ENCODE measurements around the gene UCKL1.

DNA sequence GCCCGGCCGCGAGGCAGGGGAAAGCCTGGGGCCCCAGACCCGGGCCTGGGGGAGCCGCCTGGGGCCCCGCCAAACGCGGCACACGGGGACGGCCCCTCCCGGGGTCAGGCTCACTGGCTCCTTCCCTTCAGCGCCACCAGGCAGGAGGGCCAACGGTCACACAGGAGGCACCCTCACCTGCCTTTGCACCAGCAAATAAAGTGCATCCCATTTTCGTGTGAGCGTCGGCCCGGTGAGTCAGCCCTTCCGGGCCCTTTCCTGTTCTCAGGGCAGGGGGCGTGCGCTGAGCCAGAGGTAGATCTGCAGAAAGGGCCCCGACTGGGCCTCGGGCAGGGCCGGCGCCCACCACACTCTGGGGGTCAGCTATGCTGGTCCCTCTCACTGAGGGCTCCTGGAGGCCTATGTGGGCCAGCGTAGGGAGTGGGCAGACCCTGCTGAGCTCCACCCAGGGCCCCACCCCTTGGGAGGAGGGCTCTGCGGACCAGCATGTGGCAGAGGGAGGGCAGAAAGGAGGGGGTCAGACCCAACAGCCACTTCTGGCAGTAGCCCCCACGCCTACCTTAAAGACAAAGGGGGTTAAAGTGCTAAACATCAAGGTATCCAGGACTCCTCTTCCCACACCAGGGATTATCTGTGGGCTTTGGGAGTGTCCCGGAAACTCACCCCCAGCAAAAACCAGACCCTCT, 931 bp upstream of the UCKL1 start:
- TF ChIP-seq, protein P1, sequence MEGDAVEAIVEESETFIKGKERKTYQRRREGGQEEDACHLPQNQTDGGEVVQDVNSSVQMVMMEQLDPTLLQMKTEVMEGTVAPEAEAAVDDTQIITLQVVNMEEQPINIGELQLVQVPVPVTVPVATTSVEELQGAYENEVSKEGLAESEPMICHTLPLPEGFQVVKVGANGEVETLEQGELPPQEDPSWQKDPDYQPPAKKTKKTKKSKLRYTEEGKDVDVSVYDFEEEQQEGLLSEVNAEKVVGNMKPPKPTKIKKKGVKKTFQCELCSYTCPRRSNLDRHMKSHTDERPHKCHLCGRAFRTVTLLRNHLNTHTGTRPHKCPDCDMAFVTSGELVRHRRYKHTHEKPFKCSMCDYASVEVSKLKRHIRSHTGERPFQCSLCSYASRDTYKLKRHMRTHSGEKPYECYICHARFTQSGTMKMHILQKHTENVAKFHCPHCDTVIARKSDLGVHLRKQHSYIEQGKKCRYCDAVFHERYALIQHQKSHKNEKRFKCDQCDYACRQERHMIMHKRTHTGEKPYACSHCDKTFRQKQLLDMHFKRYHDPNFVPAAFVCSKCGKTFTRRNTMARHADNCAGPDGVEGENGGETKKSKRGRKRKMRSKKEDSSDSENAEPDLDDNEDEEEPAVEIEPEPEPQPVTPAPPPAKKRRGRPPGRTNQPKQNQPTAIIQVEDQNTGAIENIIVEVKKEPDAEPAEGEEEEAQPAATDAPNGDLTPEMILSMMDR (IDR thresholded peaks at IDR 0.05), result peak in 1 of 3 donors; percentile 8
- TF ChIP-seq POLR2A (IDR thresholded peaks at IDR 0.05), result no peak
